Uterus (tissue), 2 donors: Measurements from ENCODE around the gene SFXN5.

Source experiments
- CTCF ChIP-seq, 4 experiments: fragments of 200-600 bp in 2 of 4; fragments of 450-650 bp in 2 of 4; sonication (generic) in 2 of 4; IDR thresholded peaks; one replicate each; pipeline ENCODE4 v1.5.1; 2016 to 2019; ENCODE audit warnings: antibody characterized with exemption in 4 of 4, mild to moderate bottlenecking in 2 of 4, moderate library complexity in 1 of 4
- POLR2A ChIP-seq, 2 donors: fragments of 450-650 bp; IDR thresholded peaks; one replicate each; pipeline ENCODE4 v1.6.1; 2016; ENCODE audit warnings: antibody characterized with exemption in 2 of 2, mild to moderate bottlenecking in 1 of 2, moderate library complexity in 1 of 2

- TF ChIP-seq CTCF (IDR thresholded peaks at IDR 0.05) (no peak), POLR2A (IDR thresholded peaks at IDR 0.05) (no peak)
Measured at GRCh38 chr2:72965016-72965415, 106.5 kb downstream of the SFXN5 start.
